Gastrocnemius medialis (tissue), 4 donors: ENCODE results near the gene SLC24A3.

Experiments
- CTCF ChIP-seq, 5 experiments: fragments of 450-650 bp in 3 of 5; fragments of 200-600 bp in 2 of 5; sonication (generic) in 2 of 5; IDR thresholded peaks in 4 of 5; conservative IDR thresholded peaks in 1 of 5; 1 replicate in 4 of 5; 2 replicates in 1 of 5; pipeline ENCODE4 v1.5.1; 2016 to 2019; ENCODE audit warnings: antibody characterized with exemption in 5 of 5, mild to moderate bottlenecking in 3 of 5, moderate library complexity in 3 of 5
- POLR2A ChIP-seq, 2 donors: fragments of 450-650 bp; IDR thresholded peaks; one replicate each; pipeline ENCODE4 v1.6.1; 2017; ENCODE audit warnings: antibody characterized with exemption in 2 of 2, mild to moderate bottlenecking in 2 of 2, moderate library complexity in 2 of 2

- TF ChIP-seq CTCF (IDR thresholded peaks at IDR 0.05 in 4 of 5, conservative IDR thresholded peaks at IDR 0.05 in 1 of 5) = no peak
- TF ChIP-seq POLR2A (IDR thresholded peaks at IDR 0.05) = no peak
Observed at GRCh38 chr20:19433371-19434350, 221.2 kb downstream of the SLC24A3 start.
